IPS DF 4.7 (cell line): Measurements from ENCODE around the gene YBEY.

ENCODE experiments used
- DNase-seq: peaks from one replicate; pipeline ENCODE4 v3.0.0-alpha.2; 2013; ENCODE audit warnings: low spot score; ENCODE audit errors: extremely low read depth

Gene YBEY

GRCh38 chr21:46326110-46326703 is 40.1 kb downstream of the YBEY start:
- no peak for DNase-seq

DNA sequence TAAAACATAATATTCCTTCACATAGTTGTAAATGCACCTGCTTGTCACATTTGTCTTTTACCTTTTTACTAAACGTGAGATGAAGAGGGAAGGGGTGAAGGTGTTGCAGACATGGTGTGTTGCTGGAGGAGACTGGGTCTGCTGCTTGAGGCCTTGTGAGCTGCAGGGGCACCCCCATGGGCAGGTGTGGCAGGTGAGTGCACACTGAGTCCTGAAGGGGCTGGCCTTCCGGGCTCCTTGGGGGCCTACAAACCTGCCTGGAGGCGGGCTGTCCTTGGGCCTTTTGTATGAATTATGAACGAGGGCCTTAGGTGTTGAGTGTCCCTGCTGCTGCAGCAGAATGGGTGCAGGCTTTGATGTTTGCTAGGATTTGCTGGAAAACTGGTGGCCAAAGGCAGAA is 41.6 kb downstream of the YBEY start:
- no peak for DNase-seq

DNA sequence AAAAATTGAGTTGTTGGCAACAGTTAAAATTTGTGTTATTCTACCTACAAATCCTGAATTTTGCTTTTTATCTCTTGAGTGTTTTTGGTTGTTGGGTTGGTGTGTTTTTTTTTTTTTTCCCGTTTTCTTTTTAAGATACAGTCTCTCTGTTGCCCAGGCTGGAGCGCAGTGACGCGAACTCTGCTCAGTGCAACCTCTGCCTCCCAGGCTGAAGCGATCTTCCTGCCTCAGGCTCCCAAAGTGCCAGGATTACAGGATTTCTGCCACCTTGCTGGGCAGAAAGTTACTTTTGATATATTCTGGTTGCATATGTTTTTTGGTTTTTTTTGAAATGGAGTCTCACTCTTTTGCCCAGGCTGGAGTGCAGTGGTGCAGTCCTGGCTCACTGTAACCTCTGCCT is 42.0 kb downstream of the YBEY start:
- no peak for DNase-seq

- DNase-seq, result no peak
Observed at GRCh38 chr21:46329796-46330195, 43.7 kb downstream of the YBEY start.

DNA sequence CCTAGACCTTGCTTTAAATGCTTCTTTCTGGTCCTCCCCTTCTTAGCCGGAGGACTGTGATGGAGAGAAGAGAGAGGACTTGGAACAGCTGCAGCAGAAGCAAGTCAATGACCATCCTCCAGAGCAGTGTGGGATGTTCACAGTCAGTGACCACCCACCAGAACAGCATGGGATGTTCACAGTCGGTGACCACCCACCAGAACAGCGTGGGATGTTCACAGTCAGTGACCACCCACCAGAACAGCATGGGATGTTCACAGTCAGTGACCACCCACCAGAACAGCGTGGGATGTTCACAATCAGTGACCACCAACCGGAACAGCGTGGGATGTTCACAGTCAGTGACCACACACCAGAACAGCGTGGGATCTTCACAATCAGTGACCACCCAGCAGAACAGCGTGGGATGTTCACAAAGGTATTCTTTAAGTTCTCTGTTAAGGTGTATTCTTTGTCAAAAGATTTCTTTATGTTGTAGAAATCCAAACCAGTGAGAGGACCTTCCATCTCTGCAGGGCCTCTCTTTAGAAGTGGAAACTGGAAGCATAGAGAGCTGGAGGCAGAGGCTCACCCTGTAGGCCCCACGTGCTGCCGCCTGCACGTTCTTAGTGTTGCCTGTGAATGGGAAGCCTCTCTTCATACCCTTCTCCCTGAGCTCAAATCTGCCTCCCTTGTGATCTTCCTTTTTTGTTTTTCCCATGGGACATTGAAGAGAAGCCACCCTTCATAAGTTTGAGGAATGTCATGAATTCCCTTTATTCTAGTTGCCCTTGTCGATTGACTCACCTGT is 48.4 kb downstream of the YBEY start:
- no peak for DNase-seq

- DNase-seq, result no peak
Observed at GRCh38 chr21:46336603-46337002, 50.5 kb downstream of the YBEY start.

- no peak for DNase-seq
Observed at GRCh38 chr21:46340998-46341397, 54.9 kb downstream of the YBEY start.

DNA sequence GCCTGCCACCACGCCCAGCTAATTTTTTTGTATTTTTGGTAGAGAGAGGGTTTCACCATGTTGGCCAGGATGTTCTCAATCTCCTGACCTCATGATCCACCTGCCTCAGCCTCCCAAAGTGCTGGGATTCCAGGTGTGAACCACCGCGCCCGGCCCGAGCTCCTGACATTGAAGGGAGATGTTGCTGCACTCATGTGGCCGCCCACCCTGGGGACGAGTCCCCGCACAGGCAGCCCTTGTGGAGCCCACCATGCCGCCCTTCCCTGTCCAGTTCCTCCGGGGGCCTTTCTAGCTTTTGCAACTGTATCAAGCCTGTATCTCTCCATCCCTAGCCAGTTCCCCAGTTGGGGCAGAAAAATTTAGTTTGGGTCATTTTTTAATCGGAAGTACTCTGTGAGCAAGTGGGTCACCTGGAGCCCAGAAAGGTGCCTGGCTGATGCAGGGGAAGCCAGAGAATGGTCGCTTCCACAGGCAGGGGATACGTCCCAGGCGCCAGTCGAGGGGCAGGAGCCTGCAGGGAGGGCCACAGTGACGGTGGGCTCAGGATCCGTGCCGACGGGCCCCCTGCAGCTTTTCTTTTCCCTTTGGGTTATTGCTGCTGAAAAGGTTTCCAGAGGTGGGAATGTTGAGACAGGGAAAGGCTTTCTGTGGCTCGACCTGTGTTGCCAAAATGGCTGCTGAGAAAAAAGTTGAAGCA is 58.2 kb downstream of the YBEY start:
- DNase-seq, result no peak

- no peak for DNase-seq
Observed at GRCh38 chr21:46345861-46346260, 59.7 kb downstream of the YBEY start.

GRCh38 chr21:46346296-46347202 is 60.4 kb downstream of the YBEY start:
- DNase-seq, result no peak

GRCh38 chr21:46347203-46347550 is 61.0 kb downstream of the YBEY start:
- DNase-seq, result no peak
